Mesendoderm (in vitro differentiated cells): Measurements from ENCODE around the gene CCRL2.

Experiments used
- DNase-seq: peaks from one replicate; pipeline ENCODE4 v3.0.0; 2013
- H2AK5ac ChIP-seq: 2 replicates; pipeline ENCODE4 v1.6.1; 2013; ENCODE audit warnings: low read length, inconsistent platforms
- H2BK120ac ChIP-seq: 2 replicates; pipeline ENCODE4 v1.6.1; 2013; ENCODE audit warnings: low read depth, mild to moderate bottlenecking, low read length, moderate library complexity, mixed read lengths
- H2BK15ac ChIP-seq: replicated peaks from 2 replicates; pipeline ENCODE4 v1.6.1; 2013; ENCODE audit warnings: low read depth, mild to moderate bottlenecking, moderate library complexity
- H2BK5ac ChIP-seq: 2 replicates; pipeline ENCODE4 v1.6.1; 2013; ENCODE audit warnings: low read length, inconsistent platforms
- H3K18ac ChIP-seq: 2 replicates; pipeline ENCODE4 v1.6.1; 2013; ENCODE audit warnings: mild to moderate bottlenecking, low read length, mixed read lengths
- H3K23ac ChIP-seq: one replicate; pipeline ENCODE4 v1.6.1; 2013; ENCODE audit warnings: low read length
- H3K27ac ChIP-seq: 2 replicates; pipeline ENCODE4 v1.5.1; 2013; ENCODE audit warnings: low read depth, mild to moderate bottlenecking, inconsistent platforms, low read length, moderate library complexity
- H3K27me3 ChIP-seq: 2 replicates; pipeline ENCODE4 v1.6.1; 2013; ENCODE audit warnings: low read length, control low read depth, mild to moderate bottlenecking, inconsistent platforms; ENCODE audit not compliant: insufficient read depth, poor library complexity
- H3K36me3 ChIP-seq: 2 replicates; pipeline ENCODE4 v1.6.1; 2013; ENCODE audit warnings: low read length, inconsistent platforms; ENCODE audit not compliant: control insufficient read depth, insufficient read depth
- H3K4ac ChIP-seq: one replicate; pipeline ENCODE4 v1.6.1; 2013; ENCODE audit warnings: low read depth, mild to moderate bottlenecking, low read length, moderate library complexity
- H3K4me1 ChIP-seq: 2 replicates; pipeline ENCODE4 v1.6.1; 2013; ENCODE audit warnings: low read depth, low read length, inconsistent platforms; ENCODE audit not compliant: control insufficient read depth
- H3K4me2 ChIP-seq: 2 replicates; pipeline ENCODE4 v1.6.1; 2013; ENCODE audit warnings: low read length
- H3K4me3 ChIP-seq: 2 replicates; pipeline ENCODE4 v1.5.1; 2013; ENCODE audit warnings: mild to moderate bottlenecking, low read length
- H3K56ac ChIP-seq: one replicate; pipeline ENCODE4 v1.6.1; 2013; ENCODE audit warnings: low read length
- H3K79me1 ChIP-seq: 2 replicates; pipeline ENCODE4 v1.6.1; 2013; ENCODE audit warnings: low read length, inconsistent platforms
- H3K79me2 ChIP-seq: 2 replicates; pipeline ENCODE4 v1.6.1; 2013; ENCODE audit warnings: mild to moderate bottlenecking, low read length; ENCODE audit not compliant: control insufficient read depth, insufficient read depth
- H3K9ac ChIP-seq: 2 replicates; pipeline ENCODE4 v1.6.1; 2013; ENCODE audit warnings: low read length, inconsistent platforms
- H4K5ac ChIP-seq: one replicate; pipeline ENCODE4 v1.6.1; 2013; ENCODE audit warnings: low read length
- H4K8ac ChIP-seq: one replicate; pipeline ENCODE4 v1.6.1; 2013; ENCODE audit warnings: low read depth, mild to moderate bottlenecking, control low read depth, low read length, moderate library complexity
- WGBS: extraction: QIAGEN DNeasy Blood & Tissue Kit; methylation state at CpG from one replicate; pipeline ENCODE4 v1.1.7; 2013; ENCODE audit warnings: low lambda C conversion rate, missing lambda C conversion rate; ENCODE audit not compliant: insufficient coverage; ENCODE audit errors: extremely low coverage; 5-methylcytosine and 5-hydroxymethylcytosine counted together

The CCRL2 gene

GRCh38 chr3:46410669-46411068, 3.6 kb downstream of the CCRL2 start:
- H2BK5ac ChIP-seq, result no peak overlapping the region
- no peak overlapping the region for H2AK5ac ChIP-seq
- no peak overlapping the region for H3K4ac ChIP-seq
- H2BK120ac ChIP-seq, result no peak overlapping the region
- H2BK15ac ChIP-seq, result no peak overlapping the region
- H3K56ac ChIP-seq, result no peak overlapping the region
- H3K4me2 ChIP-seq, result no peak overlapping the region
- DNase-seq, result no peak
- H3K27me3 ChIP-seq, result no peaks in the 10 kb centered on the region
- H3K79me1 ChIP-seq, result no peaks in the 10 kb centered on the region
- no peak overlapping the region for H3K9ac ChIP-seq
- no peak overlapping the region for H3K23ac ChIP-seq
- H4K8ac ChIP-seq, result no peak overlapping the region
- WGBS, result no CpG with 5 or more reads among the region's 2 CpGs
- no peaks in the 10 kb centered on the region for H3K36me3 ChIP-seq
- no peak overlapping the region for H3K18ac ChIP-seq
- H4K5ac ChIP-seq, result no peak overlapping the region
- H3K79me2 ChIP-seq, result no peaks in the 10 kb centered on the region
- H3K27ac ChIP-seq, result no peak overlapping the region
- H3K4me3 ChIP-seq, result no peak overlapping the region
- H3K4me1 ChIP-seq, result no peaks in the 10 kb centered on the region

DNA sequence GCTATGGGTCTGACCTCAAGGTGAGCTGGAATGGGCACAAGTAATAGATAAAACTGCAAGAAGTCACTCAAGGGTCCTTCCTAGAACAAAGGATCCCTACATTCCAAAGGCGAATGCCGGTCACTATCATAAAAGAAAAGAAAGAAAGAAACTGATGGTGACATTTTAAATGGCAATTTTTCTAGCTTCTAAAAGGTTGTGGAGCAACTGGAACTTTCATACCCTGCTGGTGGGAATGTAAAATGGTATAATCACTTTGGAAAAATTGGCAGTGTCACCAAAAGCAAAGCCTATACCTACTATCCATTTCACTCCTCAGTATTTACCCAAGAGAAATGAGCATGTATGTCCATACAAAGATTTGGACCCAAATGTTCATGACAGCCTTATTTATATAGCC, 4.2 kb downstream of the CCRL2 start:
- no peak overlapping the region for H2BK5ac ChIP-seq
- H3K18ac ChIP-seq, result no peak overlapping the region
- H3K27me3 ChIP-seq, result no peaks in the 10 kb centered on the region
- H3K79me2 ChIP-seq, result no peaks in the 10 kb centered on the region
- no peaks in the 10 kb centered on the region for H3K36me3 ChIP-seq
- no peak overlapping the region for H4K5ac ChIP-seq
- no peak overlapping the region for H2BK15ac ChIP-seq
- H3K27ac ChIP-seq, result no peak overlapping the region
- no peak overlapping the region for H3K9ac ChIP-seq
- no peak overlapping the region for H2AK5ac ChIP-seq
- H3K4ac ChIP-seq, result no peak overlapping the region
- H3K4me3 ChIP-seq, result no peak overlapping the region
- DNase-seq, result no peak
- H3K23ac ChIP-seq, result no peak overlapping the region
- WGBS, result no CpG with 5 or more reads among the region's 2 CpGs
- H4K8ac ChIP-seq, result no peak overlapping the region
- H3K56ac ChIP-seq, result no peak overlapping the region
- H3K79me1 ChIP-seq, result no peaks in the 10 kb centered on the region
- no peak overlapping the region for H2BK120ac ChIP-seq
- H3K4me2 ChIP-seq, result no peak overlapping the region
- no peaks in the 10 kb centered on the region for H3K4me1 ChIP-seq

DNA sequence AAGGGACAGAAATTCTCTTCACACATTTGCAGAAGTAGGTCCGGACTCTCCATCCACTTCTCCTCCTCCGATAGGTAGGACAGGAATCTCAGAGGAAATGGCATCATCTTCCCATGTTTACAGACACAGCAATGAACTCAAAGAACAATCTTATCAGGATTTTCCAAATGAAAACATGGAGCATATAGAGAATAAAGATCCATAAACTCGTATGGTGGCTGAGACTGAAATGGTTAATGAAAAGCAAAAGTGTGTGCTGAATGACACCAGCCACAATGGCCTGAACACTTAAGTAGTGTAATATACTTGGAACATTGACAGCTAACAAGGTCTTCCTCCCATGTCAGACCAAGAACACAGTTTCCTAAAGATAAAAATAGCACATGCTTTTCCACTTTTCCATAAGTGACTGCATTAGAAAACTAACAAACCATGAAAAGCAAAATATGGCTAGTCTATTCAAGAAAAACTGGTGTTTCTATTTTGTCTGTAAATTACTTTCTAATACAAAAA, 5.8 kb downstream of the CCRL2 start:
- Histone ChIP-seq H3K23ac (no peak overlapping the region), H3K4me1 (peaks cover 4% of the 10 kb centered on the region), H3K36me3 (no peaks in the 10 kb centered on the region), H3K4me2 (no peak overlapping the region), H4K5ac (no peak overlapping the region), H3K9ac (no peak overlapping the region), H3K79me1 (no peaks in the 10 kb centered on the region), H3K18ac (no peak overlapping the region), H4K8ac (no peak overlapping the region), H2BK5ac (no peak overlapping the region), H3K4me3 (no peak overlapping the region), H3K56ac (no peak overlapping the region), H2BK15ac (no peak overlapping the region), H3K79me2 (no peaks in the 10 kb centered on the region), H2AK5ac (no peak overlapping the region), H3K27me3 (no peaks in the 10 kb centered on the region), H3K27ac (no peak overlapping the region), H3K4ac (no peak overlapping the region), H2BK120ac (no peak overlapping the region)
- no CpG with 5 or more reads among the region's 3 CpGs for WGBS
- no peak for DNase-seq

DNA sequence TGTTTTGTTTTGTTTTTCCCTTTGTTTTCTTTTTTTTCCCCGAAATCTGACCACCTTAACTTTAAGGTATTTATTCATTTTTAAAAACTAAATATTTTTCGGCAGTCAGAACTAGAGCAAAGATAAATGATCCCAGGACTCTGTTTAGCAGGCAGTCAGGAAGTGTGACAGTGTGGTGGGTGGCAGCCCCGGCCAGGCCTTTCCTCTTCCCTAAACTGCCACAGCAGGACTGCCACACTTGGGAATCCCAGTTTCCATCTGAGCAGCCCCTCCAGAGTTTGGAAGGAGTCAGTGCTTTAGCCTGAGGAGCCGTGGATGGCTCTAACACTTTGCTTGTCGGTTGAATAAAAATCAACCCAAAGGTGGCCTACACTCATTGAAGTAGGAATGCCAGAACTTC, 6.9 kb downstream of the CCRL2 start:
- no peak overlapping the region for H2AK5ac ChIP-seq
- no peak for DNase-seq
- H3K27ac ChIP-seq, result no peak overlapping the region
- H3K4me2 ChIP-seq, result no peak overlapping the region
- no peaks in the 10 kb centered on the region for H3K79me2 ChIP-seq
- no peak overlapping the region for H3K9ac ChIP-seq
- H3K27me3 ChIP-seq, result no peaks in the 10 kb centered on the region
- H2BK15ac ChIP-seq, result no peak overlapping the region
- no peak overlapping the region for H3K56ac ChIP-seq
- H3K18ac ChIP-seq, result no peak overlapping the region
- H2BK5ac ChIP-seq, result no peak overlapping the region
- no peak overlapping the region for H3K4me3 ChIP-seq
- no peaks in the 10 kb centered on the region for H3K36me3 ChIP-seq
- no peak overlapping the region for H3K23ac ChIP-seq
- no peaks in the 10 kb centered on the region for H3K79me1 ChIP-seq
- peaks cover 10% of the 10 kb centered on the region for H3K4me1 ChIP-seq
- no CpG with 5 or more reads among the region's 5 CpGs for WGBS
- H4K5ac ChIP-seq, result no peak overlapping the region
- H3K4ac ChIP-seq, result no peak overlapping the region
- H2BK120ac ChIP-seq, result no peak overlapping the region
- no peak overlapping the region for H4K8ac ChIP-seq

GRCh38 chr3:46414739-46415138, 7.7 kb downstream of the CCRL2 start:
- Histone ChIP-seq H2BK15ac (no peak overlapping the region), H3K23ac (no peak overlapping the region), H4K8ac (no peak overlapping the region), H3K56ac (no peak overlapping the region), H3K4ac (no peak overlapping the region), H3K36me3 (no peaks in the 10 kb centered on the region), H3K79me2 (no peaks in the 10 kb centered on the region), H3K4me2 (no peak overlapping the region), H3K27ac (no peak overlapping the region), H3K27me3 (no peaks in the 10 kb centered on the region), H3K18ac (no peak overlapping the region), H3K9ac (no peak overlapping the region), H2BK5ac (no peak overlapping the region), H3K4me3 (no peak overlapping the region), H4K5ac (no peak overlapping the region), H3K79me1 (no peaks in the 10 kb centered on the region), H3K4me1 (peaks cover 10% of the 10 kb centered on the region), H2BK120ac (no peak overlapping the region), H2AK5ac (no peak overlapping the region)
- WGBS, result no CpG with 5 or more reads among the region's 4 CpGs
- no peak for DNase-seq

GRCh38 chr3:46416125-46416810, 9.2 kb downstream of the CCRL2 start:
- Histone ChIP-seq H3K79me1 (no peaks in the 10 kb centered on the region), H3K4ac (no peak overlapping the region), H3K79me2 (no peaks in the 10 kb centered on the region), H4K5ac (no peak overlapping the region), H3K4me3 (no peak overlapping the region), H3K36me3 (no peaks in the 10 kb centered on the region), H3K23ac (no peak overlapping the region), H2AK5ac (no peak overlapping the region), H3K9ac (no peak overlapping the region), H4K8ac (no peak overlapping the region), H2BK120ac (no peak overlapping the region), H3K56ac (no peak overlapping the region), H3K4me2 (no peak overlapping the region), H3K27me3 (no peaks in the 10 kb centered on the region), H3K27ac (no peak overlapping the region), H3K4me1 (peaks cover 10% of the 10 kb centered on the region), H3K18ac (no peak overlapping the region), H2BK15ac (no peak overlapping the region), H2BK5ac (no peak overlapping the region)
- WGBS, result no CpG with 5 or more reads among the region's 10 CpGs
- no peak for DNase-seq
